Epithelial cell of esophagus (primary cell): ENCODE results near the gene CLEC16A.
A peak's percentile ranks its signal among the peaks of the same experiment; 100 is the strongest.

Source experiments
- DNase-seq: peaks from one replicate; pipeline ENCODE4 v3.0.0; 2010; ENCODE audit warnings: low read depth
- H3K4me3 ChIP-seq: 2 replicates; pipeline ENCODE4 v1.5.1; 2011; ENCODE audit warnings: mild to moderate bottlenecking, low read length, control low read depth
- CTCF ChIP-seq: IDR thresholded peaks from 2 replicates; pipeline ENCODE4 v1.5.1; 2011; ENCODE audit warnings: low read depth, mild to moderate bottlenecking, low read length, control low read depth, inconsistent platforms; ENCODE audit not compliant: insufficient read depth; ENCODE audit errors: missing control alignments

Gene CLEC16A

GRCh38 chr16:11128211-11129141 is 184.1 kb downstream of the CLEC16A start:
- no peak for TF ChIP-seq CTCF
- H3K4me3 ChIP-seq = no peak overlapping the region
- DNase-seq = peak; percentile 48

DNA sequence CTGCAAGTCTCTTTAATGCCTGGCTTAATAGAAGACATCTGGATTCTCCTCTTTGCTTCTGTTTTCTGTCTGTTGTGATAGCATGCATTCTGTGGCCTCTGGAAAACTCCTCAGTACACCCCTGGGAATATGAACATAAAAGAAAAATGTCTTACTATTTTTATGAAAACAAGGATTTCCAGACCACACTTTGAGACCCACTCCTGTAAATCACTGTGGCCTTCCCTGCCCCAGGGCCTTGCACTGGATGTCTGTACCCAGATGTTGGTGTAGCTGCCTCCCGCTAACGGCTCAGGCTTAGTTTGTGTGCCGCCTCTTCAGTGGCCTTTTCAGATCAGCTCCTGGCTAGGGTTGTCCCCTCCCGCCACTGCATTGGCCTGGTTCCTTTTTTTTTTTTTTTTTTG is 185.0 kb downstream of the CLEC16A start:
- H3K4me3 ChIP-seq = no peak overlapping the region
- no peak for DNase-seq

DNA sequence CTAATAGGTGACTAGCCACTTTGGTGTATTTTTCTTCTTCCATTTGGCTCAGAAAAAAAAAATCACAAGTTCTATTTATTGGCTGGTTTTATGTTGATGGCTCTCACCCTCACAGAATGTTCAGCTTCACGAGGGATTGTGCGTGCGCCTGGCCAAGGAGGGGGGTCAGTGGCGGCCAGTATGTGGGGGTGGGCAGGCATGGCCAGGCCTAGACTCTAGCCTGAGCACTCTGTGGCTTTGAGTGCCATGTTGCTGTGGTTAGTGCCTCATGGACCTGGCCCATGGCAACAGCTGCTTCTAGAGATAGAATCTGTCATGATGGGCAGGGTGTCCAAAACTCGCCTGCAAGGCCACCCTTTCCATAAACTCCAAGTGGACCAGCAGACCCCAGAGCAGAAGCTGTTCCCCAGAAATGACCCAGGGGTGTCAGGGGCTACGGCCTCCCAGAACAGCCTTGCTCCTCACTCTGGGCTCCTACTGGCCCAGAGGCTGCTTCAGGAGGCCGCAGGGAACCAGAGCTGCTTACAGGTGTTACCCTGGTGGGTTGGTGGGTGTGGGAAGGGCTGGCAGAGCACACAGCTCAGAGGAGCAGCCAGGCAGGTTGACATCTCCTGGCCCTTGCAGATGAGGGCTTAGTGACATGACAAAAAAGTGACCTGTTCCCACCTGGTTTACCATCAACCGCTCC is 186.8 kb downstream of the CLEC16A start:
- H3K4me3 ChIP-seq = no peak overlapping the region
- DNase-seq = no peak
- TF ChIP-seq CTCF = no peak

More for the DNA sequence above, 185.0 kb downstream of the CLEC16A start:
- no peak for TF ChIP-seq CTCF

DNA sequence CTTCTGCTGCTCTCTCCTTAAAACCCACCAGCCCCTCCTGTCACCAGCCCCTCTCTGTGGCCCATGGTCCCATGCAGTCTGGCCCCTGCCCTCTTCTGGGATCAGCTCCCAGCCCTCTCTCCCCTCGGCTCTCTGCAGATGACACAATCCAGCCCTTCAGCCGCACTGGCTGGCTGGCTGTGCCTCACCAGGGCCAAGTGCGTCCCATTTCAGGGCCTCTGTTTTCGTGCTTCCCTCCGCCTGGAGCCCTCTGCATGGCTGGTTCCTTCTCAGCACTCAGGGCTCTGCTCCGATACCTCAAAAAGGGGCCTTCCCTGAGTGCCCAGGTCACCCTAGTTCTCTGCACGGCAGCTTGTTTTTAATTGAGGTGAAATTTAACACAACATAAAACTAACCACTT is 187.3 kb downstream of the CLEC16A start:
- DNase-seq = no peak
- H3K4me3 ChIP-seq = no peak overlapping the region
- no peak for TF ChIP-seq CTCF

GRCh38 chr16:11133344-11133943 is 189.1 kb downstream of the CLEC16A start:
- peak; percentile 96 for DNase-seq
- TF ChIP-seq CTCF = no peak
- H3K4me3 ChIP-seq = no peak overlapping the region

- H3K4me3 ChIP-seq = no peak overlapping the region
- no peak for DNase-seq
- no peak for TF ChIP-seq CTCF
These were observed 190.5 kb downstream of the CLEC16A start for GRCh38 chr16:11134722-11135463.
